Measurements from ENCODE around the gene NPB. TPM values are rescaled to one million over a fixed set of nuclear protein-coding genes. Genes with fewer than 3 reads are reported as not detected.

NPB gene
- total and polyA plus RNA-seq, 2 of the 8 experiments (the other 6 are each of a cell fraction or from before 2014, with no cell fraction given): 1.5 to 2.5 TPM

- TF ChIP-seq RBBP5 (IDR thresholded peaks at IDR 0.05; ENCODE audit: borderline replicate concordance, low read depth, low read length) (no peak), RNF2 (IDR thresholded peaks at IDR 0.05; ENCODE audit: borderline replicate concordance, low read depth, low read length, missing control alignments, poor library complexity, severe bottlenecking) (no peak), YY1 (IDR thresholded peaks at IDR 0.05; ENCODE audit: low read depth, low read length) (no peak), SRF (IDR thresholded peaks at IDR 0.05; ENCODE audit: low read depth, low read length) (no peak)
These were observed 22.9 kb upstream of the NPB start (continued) for GRCh38 chr17:81879121-81879520.
